Large intestine (tissue), 3 donors: ENCODE data around the gene NPHP4. TPM values are rescaled to one million over a fixed set of nuclear protein-coding genes. Genes with fewer than 3 reads are reported as not detected.

Source experiments
- DNase-seq, 2 donors: peaks; one replicate each; pipeline versions ENCODE4 v3.0.0 to v3.0.0-alpha.2; 2013
- H3K27ac ChIP-seq: one replicate; pipeline ENCODE4 v1.5.1; 2013; ENCODE audit warnings: low read length
- H3K27me3 ChIP-seq: 2 replicates; pipeline ENCODE4 v1.6.1; 2013; ENCODE audit warnings: low read length; ENCODE audit not compliant: control insufficient read depth, insufficient read depth
- H3K36me3 ChIP-seq: 2 replicates; pipeline ENCODE4 v1.6.1; 2013; ENCODE audit warnings: low read length; ENCODE audit not compliant: control insufficient read depth, insufficient read depth
- H3K4me1 ChIP-seq: one replicate; pipeline ENCODE4 v1.6.1; 2013; ENCODE audit warnings: low read length; ENCODE audit not compliant: control insufficient read depth, insufficient read depth
- H3K4me3 ChIP-seq: one replicate; pipeline ENCODE4 v1.5.1; 2013; ENCODE audit warnings: low read length
- H3K9me3 ChIP-seq: one replicate; pipeline ENCODE4 v1.6.1; 2013; ENCODE audit warnings: mild to moderate bottlenecking, low read depth, low read length, moderate library complexity; ENCODE audit not compliant: control insufficient read depth
- WGBS: methylation state at CpG from one replicate; pipeline ENCODE4 v1.1.5; 2013; ENCODE audit warnings: low lambda C conversion rate; ENCODE audit not compliant: insufficient coverage; 5-methylcytosine and 5-hydroxymethylcytosine counted together
- polyA plus RNA-seq: library from polyadenylated mRNA; unstranded; fragments of 120-200 nt; gene quantifications from one replicate; pipeline ENCODE4 v1.2.1, GENCODE V29; 2013

Gene NPHP4
- polyA plus RNA-seq, 1 donor = 11.4 TPM

DNA sequence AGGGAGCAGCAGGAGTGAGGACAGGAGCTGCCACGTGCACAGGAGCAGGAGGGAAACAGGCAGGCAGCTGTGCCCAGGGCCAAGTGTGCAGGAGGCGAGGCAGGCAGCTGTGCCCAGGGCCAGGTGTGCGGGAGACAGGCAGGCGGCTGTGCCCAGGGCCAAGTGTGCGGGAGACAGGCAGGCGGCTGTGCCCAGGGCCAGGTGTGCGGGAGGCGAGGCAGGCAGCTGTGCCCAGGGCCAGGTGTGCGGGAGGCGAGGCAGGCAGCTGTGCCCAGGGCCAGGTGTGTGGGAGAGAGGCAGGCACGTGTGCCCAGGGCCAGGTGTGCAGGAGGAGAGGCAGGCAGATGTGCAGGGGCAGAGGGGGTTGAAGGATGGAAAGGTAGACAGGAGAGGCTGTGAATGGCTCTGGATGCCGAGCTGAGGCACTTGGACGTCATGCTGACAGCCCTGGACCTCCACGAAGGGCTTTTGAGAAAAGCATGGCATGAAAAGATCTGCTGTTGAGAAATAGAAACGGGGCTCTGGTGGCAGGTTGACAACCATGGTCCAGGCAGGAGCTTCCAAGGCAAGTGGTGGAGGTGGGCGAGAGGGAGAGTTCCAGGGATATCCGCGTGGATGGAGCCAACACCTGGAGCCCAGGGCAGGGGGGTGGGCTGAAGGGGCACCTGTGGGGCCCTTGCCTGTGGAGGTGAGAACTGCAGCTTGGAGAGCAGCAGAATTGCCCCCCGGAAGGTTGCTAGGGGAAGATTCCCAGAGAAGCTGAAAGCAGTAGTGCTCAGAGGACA, 19.1 kb upstream of the NPHP4 start:
- Histone ChIP-seq H3K4me3 (no peak overlapping the region), H3K4me1 (peaks cover 18% of the 10 kb centered on the region), H3K36me3 (no peaks in the 10 kb centered on the region), H3K27me3 (peaks cover 4% of the 10 kb centered on the region), H3K27ac (no peak overlapping the region), H3K9me3 (no peaks in the 10 kb centered on the region)
- WGBS = 90% methylated on average over 2 of the region's 19 CpGs
- no peak for DNase-seq

DNA sequence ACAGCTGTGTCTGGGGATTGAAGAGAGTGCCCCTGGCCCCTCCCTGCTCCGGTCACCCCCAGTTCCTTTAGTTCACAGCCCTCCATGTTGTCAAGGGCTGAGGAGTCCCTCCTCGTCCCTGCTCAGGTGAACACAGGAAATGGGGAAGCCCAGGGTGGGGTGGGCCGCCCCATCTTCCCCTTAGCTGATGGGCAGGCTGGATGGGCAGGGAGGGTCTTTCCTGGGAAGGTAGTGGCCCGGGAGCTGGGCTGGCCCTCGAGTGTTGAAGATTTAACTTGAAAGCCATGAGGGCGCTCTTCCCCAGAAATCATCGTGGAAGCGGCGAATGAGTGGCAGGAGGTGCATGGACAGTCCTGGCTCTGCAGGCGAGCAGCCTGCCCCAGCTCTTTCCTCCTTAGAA, 18.3 kb upstream of the NPHP4 start:
- H3K27me3 ChIP-seq = peaks cover 4% of the 10 kb centered on the region
- H3K4me3 ChIP-seq = no peak overlapping the region
- no peak for DNase-seq
- H3K27ac ChIP-seq = no peak overlapping the region
- H3K4me1 ChIP-seq = peaks cover 18% of the 10 kb centered on the region
- no peaks in the 10 kb centered on the region for H3K36me3 ChIP-seq
- no CpG with 5 or more reads among the region's 10 CpGs for WGBS
- H3K9me3 ChIP-seq = no peaks in the 10 kb centered on the region

DNA sequence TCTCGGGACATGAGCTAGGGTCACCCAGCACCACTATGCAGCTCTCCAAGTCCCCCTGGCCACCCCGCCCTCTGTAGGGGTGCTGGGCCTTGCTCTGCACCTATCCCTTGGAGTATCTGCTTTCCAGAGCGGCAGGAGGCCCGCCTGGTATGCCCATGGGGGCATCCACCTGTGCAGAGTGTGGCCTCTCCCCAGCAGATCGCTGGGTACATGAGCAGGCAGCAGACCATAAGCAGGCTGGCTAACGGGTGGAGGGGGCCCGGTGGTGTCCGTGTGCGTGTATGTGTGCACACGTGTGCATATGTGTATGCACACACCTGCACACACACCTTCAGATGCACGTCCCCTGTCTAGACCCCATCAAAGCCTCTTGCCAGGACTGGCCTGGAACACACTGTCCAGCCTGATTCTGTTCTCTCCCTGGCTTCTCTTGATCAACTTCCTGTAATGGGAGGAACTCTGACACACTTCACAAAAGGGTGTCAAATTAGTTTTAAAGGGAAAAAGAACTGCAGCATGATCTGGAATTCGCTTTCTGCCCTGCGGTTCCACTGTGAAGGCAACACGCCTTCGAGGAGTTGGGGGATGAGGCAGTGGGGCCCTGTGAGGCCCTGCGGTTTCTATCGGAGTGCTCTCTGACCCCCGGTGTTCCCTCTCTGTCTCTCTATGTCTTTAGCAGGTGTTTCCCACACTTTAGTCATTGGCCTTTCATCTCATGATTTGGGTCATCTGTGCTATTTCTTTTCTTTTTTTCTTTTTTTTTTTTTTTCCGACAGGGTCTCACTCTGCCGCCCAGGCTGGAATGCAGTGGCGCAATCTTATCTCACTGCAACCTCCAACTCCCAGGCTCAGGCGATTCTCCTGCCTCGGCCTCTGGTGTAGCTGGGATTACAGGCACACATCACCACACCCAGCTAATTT, 17.2 kb upstream of the NPHP4 start:
- no CpG with 5 or more reads among the region's 23 CpGs for whole genome bisulfite sequencing
- peaks cover 18% of the 10 kb centered on the region for H3K4me1 ChIP-seq
- peaks cover 4% of the 10 kb centered on the region for H3K27me3 ChIP-seq
- H3K4me3 ChIP-seq = no peak overlapping the region
- no peaks in the 10 kb centered on the region for H3K9me3 ChIP-seq
- no peaks in the 10 kb centered on the region for H3K36me3 ChIP-seq
- peak; percentile 81 to 89 for DNase-seq
- peak overlapping the region; percentile 72 for H3K27ac ChIP-seq

GRCh38 chr1:6008696-6009095, 16.5 kb upstream of the NPHP4 start:
- H3K27ac ChIP-seq = peak overlapping the region; percentile 72
- no peaks in the 10 kb centered on the region for H3K36me3 ChIP-seq
- H3K27me3 ChIP-seq = peaks cover 8% of the 10 kb centered on the region
- no peak overlapping the region for H3K4me3 ChIP-seq
- no peak for DNase-seq
- H3K4me1 ChIP-seq = peaks cover 18% of the 10 kb centered on the region
- WGBS = no CpG with 5 or more reads among the region's 6 CpGs
- no peaks in the 10 kb centered on the region for H3K9me3 ChIP-seq

DNA sequence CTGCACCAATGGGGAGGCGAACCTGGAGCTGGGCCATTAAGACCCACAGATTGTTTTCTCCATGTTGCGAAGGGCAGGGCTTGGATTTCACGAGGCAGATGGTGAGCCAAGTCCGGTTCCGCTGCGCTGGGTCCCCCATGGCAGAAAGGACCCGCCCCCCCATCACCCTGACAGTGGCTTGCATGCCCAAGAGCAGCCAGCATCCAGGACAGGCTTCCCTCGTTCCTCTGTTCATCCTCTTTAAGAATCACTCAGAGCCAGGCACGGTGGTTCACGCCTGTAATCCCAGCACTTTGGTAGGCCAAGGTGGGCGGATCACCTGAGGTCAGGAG, 15.8 kb upstream of the NPHP4 start:
- Histone ChIP-seq H3K36me3 (no peaks in the 10 kb centered on the region), H3K27ac (no peak overlapping the region), H3K4me1 (peaks cover 18% of the 10 kb centered on the region), H3K4me3 (no peak overlapping the region), H3K9me3 (no peaks in the 10 kb centered on the region), H3K27me3 (peaks cover 10% of the 10 kb centered on the region)
- WGBS = no CpG with 5 or more reads among the region's 11 CpGs
- DNase-seq = no peak

- Histone ChIP-seq H3K4me3 (no peak overlapping the region), H3K36me3 (no peaks in the 10 kb centered on the region), H3K9me3 (no peaks in the 10 kb centered on the region), H3K4me1 (peaks cover 18% of the 10 kb centered on the region), H3K27ac (no peak overlapping the region), H3K27me3 (peaks cover 13% of the 10 kb centered on the region)
- no CpG with 5 or more reads among the region's 25 CpGs for WGBS
- DNase-seq = no peak
Measured at GRCh38 chr1:6007318-6008083, 15.3 kb upstream of the NPHP4 start.

DNA sequence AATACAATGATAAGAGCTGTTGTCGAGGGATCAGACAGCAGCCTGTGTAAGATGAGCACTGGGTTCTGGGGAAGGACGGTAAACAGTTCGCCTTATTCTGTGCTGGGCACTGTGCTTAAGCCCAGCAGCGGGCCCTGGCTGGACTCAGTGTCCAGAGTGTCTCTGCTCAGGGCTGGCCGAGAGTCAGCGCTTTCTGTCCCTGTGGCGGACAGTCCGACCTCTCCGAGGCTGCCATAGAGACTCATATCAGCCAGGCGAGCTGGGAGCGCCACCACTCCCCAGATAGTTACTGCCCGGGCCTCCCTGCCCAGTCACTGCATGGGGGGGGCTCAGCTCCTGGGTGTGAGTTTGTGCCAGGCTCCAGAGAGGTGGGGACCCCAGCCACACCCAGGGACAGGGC, 14.7 kb upstream of the NPHP4 start:
- WGBS = no CpG with 5 or more reads among the region's 12 CpGs
- peak in 1 of 2 donors; percentile 46 for DNase-seq

GRCh38 chr1:6005276-6005917, 13.2 kb upstream of the NPHP4 start:
- H3K27ac ChIP-seq = no peak overlapping the region
- no peak for DNase-seq
- no peak overlapping the region for H3K4me3 ChIP-seq
- no CpG with 5 or more reads among the region's 10 CpGs for WGBS
- peaks cover 15% of the 10 kb centered on the region for H3K4me1 ChIP-seq
- H3K9me3 ChIP-seq = no peaks in the 10 kb centered on the region
- H3K27me3 ChIP-seq = peaks cover 13% of the 10 kb centered on the region
- no peaks in the 10 kb centered on the region for H3K36me3 ChIP-seq

More for the DNA sequence above, 14.7 kb upstream of the NPHP4 start:
- H3K9me3 ChIP-seq = no peaks in the 10 kb centered on the region
- no peak overlapping the region for H3K27ac ChIP-seq
- peaks cover 13% of the 10 kb centered on the region for H3K27me3 ChIP-seq
- peaks cover 18% of the 10 kb centered on the region for H3K4me1 ChIP-seq
- no peak overlapping the region for H3K4me3 ChIP-seq
- H3K36me3 ChIP-seq = no peaks in the 10 kb centered on the region

- H3K4me3 ChIP-seq = no peak overlapping the region
- peaks cover 13% of the 10 kb centered on the region for H3K27me3 ChIP-seq
- no peaks in the 10 kb centered on the region for H3K36me3 ChIP-seq
- no CpG with 5 or more reads among the region's 11 CpGs for WGBS
- peaks cover 14% of the 10 kb centered on the region for H3K4me1 ChIP-seq
- H3K9me3 ChIP-seq = no peaks in the 10 kb centered on the region
- H3K27ac ChIP-seq = no peak overlapping the region
- DNase-seq = no peak
Measured at GRCh38 chr1:6004412-6005123, 12.3 kb upstream of the NPHP4 start.
